ENCODE results near the gene KRTAP1-4. TPM values are rescaled to one million over a fixed set of nuclear protein-coding genes. Genes with fewer than 3 reads are reported as not detected.
"Not testable (repeated sequence)": the region's sequence is repeated elsewhere in the genome, so short reads cannot be mapped to it uniquely, and the experiment has no call there.

Gene KRTAP1-4
- total RNA-seq, result not detected
- polyA plus RNA-seq, result not detected
- long read RNA-seq, donor 1, result 0 reads
- long read RNA-seq, donor 2, result 0 reads
- long read RNA-seq, donor 3, result 0 reads
- long read RNA-seq, donor 4, result 0 reads
- long read RNA-seq, donor 5, result 0 reads
- long read RNA-seq, donor 6, result 0 reads
- long read RNA-seq, donor 7, result 0 reads
- long read RNA-seq, donor 8, result 0 reads
- long read RNA-seq, donor 9, result 0 reads
- long read RNA-seq, donor 10, result 0 reads

DNA sequence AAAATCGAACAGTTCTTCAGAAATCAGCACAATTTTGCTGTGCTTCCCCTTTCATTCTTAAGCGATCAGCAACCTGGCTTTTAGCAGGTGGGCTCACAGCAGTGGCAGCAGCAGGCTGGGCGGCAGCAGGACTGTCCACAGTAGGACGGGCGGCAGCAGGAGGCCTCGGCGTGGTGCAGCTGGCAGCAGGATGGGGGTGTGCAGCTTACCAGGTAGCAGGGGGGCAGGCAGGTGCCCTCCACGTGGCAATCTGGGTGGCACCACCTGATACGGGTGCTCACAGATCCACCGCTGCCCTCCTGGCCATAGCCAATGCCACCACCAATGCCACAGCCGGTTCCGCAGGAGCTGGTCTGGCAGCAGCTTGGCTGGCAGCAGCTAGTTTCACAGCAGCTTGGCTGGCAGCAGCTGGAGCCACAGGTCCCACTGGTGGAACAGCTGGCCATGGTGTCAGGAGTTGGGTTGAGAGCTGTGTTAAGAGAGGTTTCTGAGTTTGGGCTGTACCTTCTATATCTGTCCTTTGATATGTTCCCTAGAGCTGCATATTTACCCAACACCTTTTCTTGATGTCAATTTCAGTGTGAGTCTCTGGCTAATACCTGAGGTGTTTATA is at the start of gene KRTAP1-4:
KRTAP1-4 (minus strand) TSS at position 563 of the 613 bp plus-strand sequence; CDS start at position 446, 117 bp downstream.
- no peak for DNase-seq (ENCODE audit: low read depth in 6 of 9, low spot score in 9 of 9)
- WGBS, result 94% methylated on average over 12 of the region's 12 CpGs
- Histone ChIP-seq H3K27ac (ENCODE audit: low read depth in 1 of 2, low read length in 1 of 2) (no peak within 1 kb of the TSS), H3K4me1 (ENCODE audit: control insufficient read depth in 2 of 2, insufficient read depth in 2 of 2, low read length in 2 of 2) (no peaks in the 10 kb centered on the region), H3K36me3 (ENCODE audit: control insufficient read depth in 2 of 2, insufficient read depth in 2 of 2, low read length in 1 of 2) (no peaks in the 10 kb centered on the region), H3K4me3 (ENCODE audit: low read length in 2 of 2) (no peak within 1 kb of the TSS), H3K9me3 (ENCODE audit: control insufficient read depth in 2 of 2, insufficient read depth in 1 of 2, low read length in 1 of 2) (no peaks in the 10 kb centered on the region), H3K27me3 (ENCODE audit: control insufficient read depth in 2 of 2, insufficient read depth in 1 of 2, low read length in 1 of 2) (no peaks in the 10 kb centered on the region)

GRCh38 chr17:41076788-41077187 is 46.8 kb upstream of the KRTAP1-4 start:
- Histone ChIP-seq H3K4me3 (ENCODE audit: low read length in 2 of 2) (no peak overlapping the region), H3K4me1 (ENCODE audit: control insufficient read depth in 2 of 2, insufficient read depth in 2 of 2, low read length in 2 of 2) (no peaks in the 10 kb centered on the region), H3K27ac (ENCODE audit: low read depth in 1 of 2, low read length in 1 of 2) (no peak overlapping the region), H3K9me3 (ENCODE audit: control insufficient read depth in 2 of 2, insufficient read depth in 1 of 2, low read length in 1 of 2) (no peaks in the 10 kb centered on the region), H3K36me3 (ENCODE audit: control insufficient read depth in 2 of 2, insufficient read depth in 2 of 2, low read length in 1 of 2) (no peaks in the 10 kb centered on the region), H3K27me3 (ENCODE audit: control insufficient read depth in 2 of 2, insufficient read depth in 1 of 2, low read length in 1 of 2) (no peaks in the 10 kb centered on the region)
- no peak for DNase-seq (ENCODE audit: low read depth in 6 of 9, low spot score in 9 of 9)

GRCh38 chr17:41073676-41074075 is 43.7 kb upstream of the KRTAP1-4 start:
- no peaks in the 10 kb centered on the region for H3K36me3 ChIP-seq (ENCODE audit: control insufficient read depth in 2 of 2, insufficient read depth in 2 of 2, low read length in 1 of 2)
- DNase-seq (ENCODE audit: low read depth in 6 of 9, low spot score in 9 of 9), result no peak
- H3K27me3 ChIP-seq (ENCODE audit: control insufficient read depth in 2 of 2, insufficient read depth in 1 of 2, low read length in 1 of 2), result no peaks in the 10 kb centered on the region
- 94% methylated on average over 2 of the region's 2 CpGs for WGBS
- no peaks in the 10 kb centered on the region for H3K9me3 ChIP-seq (ENCODE audit: control insufficient read depth in 2 of 2, insufficient read depth in 1 of 2, low read length in 1 of 2)
- H3K4me3 ChIP-seq (ENCODE audit: low read length in 2 of 2), result no peak overlapping the region
- H3K4me1 ChIP-seq (ENCODE audit: control insufficient read depth in 2 of 2, insufficient read depth in 2 of 2, low read length in 2 of 2), result no peaks in the 10 kb centered on the region
- H3K27ac ChIP-seq (ENCODE audit: low read depth in 1 of 2, low read length in 1 of 2), result no peak overlapping the region

DNA sequence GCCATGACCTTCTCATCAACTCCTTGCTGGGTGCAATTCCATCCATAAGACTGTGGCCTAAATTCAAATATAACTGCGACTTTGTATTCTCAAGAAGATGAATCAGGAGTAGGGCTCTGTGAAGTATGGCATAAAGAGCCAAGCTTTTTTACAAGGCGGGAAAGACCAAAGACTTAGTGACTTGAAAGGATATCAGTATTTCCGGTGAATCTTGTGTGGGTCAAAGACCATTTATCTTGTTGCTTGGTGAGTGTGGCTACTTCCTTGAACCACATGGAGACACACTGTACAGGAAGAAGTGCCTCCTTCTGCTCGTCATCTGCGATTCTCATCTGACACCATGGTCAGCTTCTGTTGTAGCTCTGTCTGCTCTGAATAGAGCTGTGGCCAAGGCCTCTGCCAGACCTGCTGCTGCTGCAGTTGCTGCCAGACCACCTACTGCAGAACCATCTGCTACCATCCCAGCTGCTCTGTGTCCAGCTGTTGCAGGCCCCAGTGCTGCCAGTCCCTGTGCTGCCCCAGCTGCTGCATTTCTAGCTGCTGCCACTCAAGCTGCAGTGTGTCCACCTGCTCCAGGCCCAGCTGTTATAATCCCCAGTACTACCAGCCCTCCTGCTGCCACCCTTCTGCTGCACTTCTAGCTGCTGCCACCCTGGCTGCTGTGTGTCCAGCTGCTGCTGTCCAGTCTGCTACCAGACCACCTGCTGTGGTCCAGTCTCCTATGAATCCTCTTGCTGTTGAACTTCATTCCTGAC is 41.8 kb upstream of the KRTAP1-4 start:
- no peak overlapping the region for H3K4me3 ChIP-seq (ENCODE audit: low read length in 2 of 2)
- no peaks in the 10 kb centered on the region for H3K36me3 ChIP-seq (ENCODE audit: control insufficient read depth in 2 of 2, insufficient read depth in 2 of 2, low read length in 1 of 2)
- H3K4me1 ChIP-seq (ENCODE audit: control insufficient read depth in 2 of 2, insufficient read depth in 2 of 2, low read length in 2 of 2), result no peaks in the 10 kb centered on the region
- H3K9me3 ChIP-seq (ENCODE audit: control insufficient read depth in 2 of 2, insufficient read depth in 1 of 2, low read length in 1 of 2), result no peaks in the 10 kb centered on the region
- no peak overlapping the region for H3K27ac ChIP-seq (ENCODE audit: low read depth in 1 of 2, low read length in 1 of 2)
- 97% methylated on average over 5 of the region's 5 CpGs for WGBS
- DNase-seq (ENCODE audit: low read depth in 6 of 9, low spot score in 9 of 9), result no peak
- H3K27me3 ChIP-seq (ENCODE audit: control insufficient read depth in 2 of 2, insufficient read depth in 1 of 2, low read length in 1 of 2), result no peaks in the 10 kb centered on the region

GRCh38 chr17:41069031-41069430 is 39.0 kb upstream of the KRTAP1-4 start:
- 64% methylated on average over 3 of the region's 3 CpGs for WGBS
- no peak overlapping the region for H3K4me3 ChIP-seq (ENCODE audit: low read length in 2 of 2)
- no peak overlapping the region for H3K27ac ChIP-seq (ENCODE audit: low read depth in 1 of 2, low read length in 1 of 2)
- no peaks in the 10 kb centered on the region for H3K4me1 ChIP-seq (ENCODE audit: control insufficient read depth in 2 of 2, insufficient read depth in 2 of 2, low read length in 2 of 2)
- no peaks in the 10 kb centered on the region for H3K36me3 ChIP-seq (ENCODE audit: control insufficient read depth in 2 of 2, insufficient read depth in 2 of 2, low read length in 1 of 2)
- DNase-seq (ENCODE audit: low read depth in 6 of 9, low spot score in 9 of 9), result no peak
- H3K27me3 ChIP-seq (ENCODE audit: control insufficient read depth in 2 of 2, insufficient read depth in 1 of 2, low read length in 1 of 2), result no peaks in the 10 kb centered on the region
- H3K9me3 ChIP-seq (ENCODE audit: control insufficient read depth in 2 of 2, insufficient read depth in 1 of 2, low read length in 1 of 2), result no peaks in the 10 kb centered on the region

DNA sequence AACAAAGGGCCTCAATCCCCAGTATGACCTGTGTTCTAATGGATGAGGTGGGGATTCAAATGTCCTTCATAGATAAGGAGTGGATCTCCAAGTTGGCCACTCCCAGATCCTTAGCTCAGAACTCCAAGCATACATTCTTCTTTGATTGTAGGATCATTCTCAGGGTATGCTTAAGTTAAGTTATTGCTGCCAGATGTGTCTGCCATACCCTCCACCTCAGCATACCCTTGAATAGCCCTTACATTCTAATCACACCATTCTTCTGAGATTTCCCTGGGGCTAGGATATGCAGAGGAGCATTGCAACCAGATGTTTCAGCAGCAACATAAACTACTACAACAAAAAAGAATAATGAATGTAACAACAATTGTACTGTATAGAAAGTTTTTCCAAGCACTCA is 37.3 kb upstream of the KRTAP1-4 start:
- no peak overlapping the region for H3K27ac ChIP-seq (ENCODE audit: low read depth in 1 of 2, low read length in 1 of 2)
- DNase-seq (ENCODE audit: low read depth in 6 of 9, low spot score in 9 of 9), result no peak
- H3K36me3 ChIP-seq (ENCODE audit: control insufficient read depth in 2 of 2, insufficient read depth in 2 of 2, low read length in 1 of 2), result no peaks in the 10 kb centered on the region
- H3K27me3 ChIP-seq (ENCODE audit: control insufficient read depth in 2 of 2, insufficient read depth in 1 of 2, low read length in 1 of 2), result no peaks in the 10 kb centered on the region
- H3K9me3 ChIP-seq (ENCODE audit: control insufficient read depth in 2 of 2, insufficient read depth in 1 of 2, low read length in 1 of 2), result no peaks in the 10 kb centered on the region
- H3K4me3 ChIP-seq (ENCODE audit: low read length in 2 of 2), result no peak overlapping the region
- no peaks in the 10 kb centered on the region for H3K4me1 ChIP-seq (ENCODE audit: control insufficient read depth in 2 of 2, insufficient read depth in 2 of 2, low read length in 2 of 2)

- Histone ChIP-seq H3K4me3 (ENCODE audit: low read length in 2 of 2) (no peak within 1 kb of the TSS), H3K4me1 (ENCODE audit: control insufficient read depth in 2 of 2, insufficient read depth in 2 of 2, low read length in 2 of 2) (no peaks in the 10 kb centered on the region), H3K9me3 (ENCODE audit: control insufficient read depth in 2 of 2, insufficient read depth in 1 of 2, low read length in 1 of 2) (no peaks in the 10 kb centered on the region), H3K27me3 (ENCODE audit: control insufficient read depth in 2 of 2, insufficient read depth in 1 of 2, low read length in 1 of 2) (no peaks in the 10 kb centered on the region), H3K27ac (ENCODE audit: low read depth in 1 of 2, low read length in 1 of 2) (no peak within 1 kb of the TSS), H3K36me3 (ENCODE audit: control insufficient read depth in 2 of 2, insufficient read depth in 2 of 2, low read length in 1 of 2) (no peaks in the 10 kb centered on the region)
- DNase-seq (ENCODE audit: low read depth in 6 of 9, low spot score in 9 of 9), result no peak
- WGBS, result 93% methylated on average over 6 of the region's 6 CpGs
Observed at GRCh38 chr17:41065829-41066624, 36.0 kb upstream of the KRTAP1-4 start, which contains the start of gene KRTAP2-4. Gene KRTAP2-4, minus strand, starts transcription at chr17:41065879. Its CDS starts 34 bp downstream, at chr17:41065845.

DNA sequence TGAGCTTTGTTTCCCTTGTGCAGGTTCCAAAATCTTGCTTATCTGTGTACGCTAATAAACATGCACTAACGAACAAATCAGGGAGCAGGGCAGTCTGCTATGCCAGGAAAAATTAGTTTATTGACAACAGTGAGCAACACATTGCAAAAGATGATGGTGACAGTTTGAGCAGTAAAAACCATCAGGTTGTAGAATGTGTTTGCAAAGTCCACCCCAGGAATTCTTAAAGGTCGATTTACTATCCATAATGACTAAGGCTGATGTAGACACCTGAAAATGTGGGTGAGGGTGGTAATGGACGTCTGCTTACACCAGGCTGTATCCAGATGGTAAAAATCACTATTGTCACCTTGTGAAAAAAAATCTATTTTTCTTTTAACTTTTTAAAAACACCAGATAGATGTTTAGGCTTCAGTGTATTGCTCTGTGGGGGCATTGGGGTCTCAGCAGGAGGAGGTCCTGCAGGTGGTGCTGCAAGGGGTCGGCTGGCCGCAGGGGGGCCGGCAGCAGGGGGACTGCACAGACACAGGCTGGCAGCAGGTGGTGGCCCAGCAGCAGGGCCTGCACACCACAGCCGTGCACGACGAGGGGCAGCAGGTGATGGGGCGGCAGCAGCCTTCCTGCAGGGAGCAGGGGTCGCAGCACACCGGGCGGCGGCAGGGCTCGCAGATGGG is 35.2 kb upstream of the KRTAP1-4 start:
- not testable (repeated sequence) for H3K27ac ChIP-seq (ENCODE audit: low read depth in 1 of 2, low read length in 1 of 2); H3K36me3 ChIP-seq (ENCODE audit: control insufficient read depth in 2 of 2, insufficient read depth in 2 of 2, low read length in 1 of 2); H3K27me3 ChIP-seq (ENCODE audit: control insufficient read depth in 2 of 2, insufficient read depth in 1 of 2, low read length in 1 of 2); H3K4me3 ChIP-seq (ENCODE audit: low read length in 2 of 2); DNase-seq (ENCODE audit: low read depth in 6 of 9, low spot score in 9 of 9); H3K4me1 ChIP-seq (ENCODE audit: control insufficient read depth in 2 of 2, insufficient read depth in 2 of 2, low read length in 2 of 2); H3K9me3 ChIP-seq (ENCODE audit: control insufficient read depth in 2 of 2, insufficient read depth in 1 of 2, low read length in 1 of 2)
- 93% methylated on average over 7 of the region's 16 CpGs for WGBS

All from thymus (tissue), 14 donors.